GM04503 (cell line): ENCODE data around the gene STMND1.

Source experiments
- DNase-seq: peaks from one replicate; pipeline ENCODE4 v3.0.0-alpha.2; 2012; ENCODE audit warnings: low read depth

STMND1 gene

GRCh38 chr6:17098538-17098937 is 3.3 kb upstream of the STMND1 start:
- DNase-seq: no peak

- no peak for DNase-seq
Measured at GRCh38 chr6:17099401-17100059, 2.3 kb upstream of the STMND1 start.

- no peak for DNase-seq
Measured at GRCh38 chr6:17100806-17101205, 1.0 kb upstream of the STMND1 start.

GRCh38 chr6:17102258-17102870 is 514 bp downstream of the STMND1 start:
- no peak for DNase-seq

GRCh38 chr6:17103715-17104114 is 1.9 kb downstream of the STMND1 start:
- DNase-seq: no peak

GRCh38 chr6:17107863-17108262 is 6.0 kb downstream of the STMND1 start:
- peak; percentile 42 for DNase-seq

GRCh38 chr6:17115251-17116116 is 13.6 kb downstream of the STMND1 start:
- DNase-seq: peak; percentile 80

- no peak for DNase-seq
Measured at GRCh38 chr6:17116117-17116440, 14.2 kb downstream of the STMND1 start.

- DNase-seq: no peak
Measured at GRCh38 chr6:17120019-17120418, 18.2 kb downstream of the STMND1 start.

GRCh38 chr6:17125407-17125806 is 23.6 kb downstream of the STMND1 start:
- DNase-seq: no peak

GRCh38 chr6:17130786-17131185 is 28.9 kb downstream of the STMND1 start:
- DNase-seq: no peak

GRCh38 chr6:17132967-17133366 is 31.1 kb downstream of the STMND1 start:
- DNase-seq: no peak

GRCh38 chr6:17138033-17138432 is 36.2 kb downstream of the STMND1 start:
- no peak for DNase-seq

- DNase-seq: no peak
Measured at GRCh38 chr6:17144016-17144415, 42.2 kb downstream of the STMND1 start.

GRCh38 chr6:17149571-17149970 is 47.7 kb downstream of the STMND1 start:
- no peak for DNase-seq

GRCh38 chr6:17150096-17150495 is 48.2 kb downstream of the STMND1 start:
- DNase-seq: no peak

- DNase-seq: no peak
Measured at GRCh38 chr6:17151888-17152287, 50.0 kb downstream of the STMND1 start.

GRCh38 chr6:17152703-17153102 is 50.9 kb downstream of the STMND1 start:
- no peak for DNase-seq

- DNase-seq: peak; percentile 44
Measured at GRCh38 chr6:17156112-17156921, 54.5 kb downstream of the STMND1 start.

GRCh38 chr6:17156966-17157365 is 55.1 kb downstream of the STMND1 start:
- no peak for DNase-seq

GRCh38 chr6:17157617-17158016 is 55.8 kb downstream of the STMND1 start:
- no peak for DNase-seq

- no peak for DNase-seq
Measured at GRCh38 chr6:17159240-17159639, 57.4 kb downstream of the STMND1 start.
